Colonic mucosa (tissue), 4 donors: ENCODE results near the gene CISTR. TPM values are rescaled to one million over a fixed set of nuclear protein-coding genes. Genes with fewer than 3 reads are reported as not detected.

Source experiments
- DNase-seq: peaks from one replicate; pipeline ENCODE4 v3.0.0-alpha.2; 2020
- H3K27ac ChIP-seq: fragments of 200-600 bp; one replicate; pipeline ENCODE4 v1.8.0; 2021
- H3K27me3 ChIP-seq: fragments of 200-600 bp; one replicate; pipeline ENCODE4 v1.8.0; 2021
- H3K36me3 ChIP-seq: fragments of 200-600 bp; one replicate; pipeline ENCODE4 v1.8.0; 2021
- H3K4me1 ChIP-seq: fragments of 200-600 bp; one replicate; pipeline ENCODE4 v1.8.0; 2021; ENCODE audit warnings: mild to moderate bottlenecking
- H3K4me3 ChIP-seq: fragments of 200-600 bp; one replicate; pipeline ENCODE4 v1.8.0; 2021
- H3K9ac ChIP-seq, 2 donors: one replicate each; pipeline ENCODE4 v1.7.0; 2013; ENCODE audit warnings: control low read depth in 2 of 2, low read depth in 2 of 2, low read length in 2 of 2
- H3K9me3 ChIP-seq: fragments of 200-600 bp; one replicate; pipeline ENCODE4 v1.8.0; 2021
- intact Hi-C: fragments of 100-400 bp; cut with DNase I; formaldehyde crosslinking; loops from one replicate; pipeline ENCODE4 v1.14.1; 2022
- total RNA-seq, 2 donors: library from RNA; stranded (reverse); fragmentation: NEBNext Ultra II Directional in 1 of 2; extraction: Animal tissue kit (Norgen Biotek cat#: 25700) in 1 of 2; gene quantifications; one replicate each; pipeline ENCODE4 v1.2.1, GENCODE V29; 2021
- TF ChIP-seq, protein P1 (sequence below): fragments of 200-600 bp; IDR thresholded peaks from one replicate; pipeline ENCODE4 v1.8.0; 2022; ENCODE audit warnings: antibody characterized with exemption, mild to moderate bottlenecking
- donor health status: healthy.
- donor health status: DM: no; HTN: no; CAD: no.
- donor health status: DM: no; HTN: no; CAD: no.

The CISTR gene
- total RNA-seq = not detected

GRCh38 chr12:53751336-53752191 is at the start of gene CISTR:
CISTR (minus strand) TSS chr12:53751979.
- H3K4me1 ChIP-seq = peaks cover 8% of the 10 kb centered on the region
- no peak for DNase-seq
- intact Hi-C loops = no loop called here
- no peaks in the 10 kb centered on the region for H3K36me3 ChIP-seq
- H3K9ac ChIP-seq = peak within 1 kb of the TSS in 1 of 2 donors; percentile 47
- TF ChIP-seq, protein P1, sequence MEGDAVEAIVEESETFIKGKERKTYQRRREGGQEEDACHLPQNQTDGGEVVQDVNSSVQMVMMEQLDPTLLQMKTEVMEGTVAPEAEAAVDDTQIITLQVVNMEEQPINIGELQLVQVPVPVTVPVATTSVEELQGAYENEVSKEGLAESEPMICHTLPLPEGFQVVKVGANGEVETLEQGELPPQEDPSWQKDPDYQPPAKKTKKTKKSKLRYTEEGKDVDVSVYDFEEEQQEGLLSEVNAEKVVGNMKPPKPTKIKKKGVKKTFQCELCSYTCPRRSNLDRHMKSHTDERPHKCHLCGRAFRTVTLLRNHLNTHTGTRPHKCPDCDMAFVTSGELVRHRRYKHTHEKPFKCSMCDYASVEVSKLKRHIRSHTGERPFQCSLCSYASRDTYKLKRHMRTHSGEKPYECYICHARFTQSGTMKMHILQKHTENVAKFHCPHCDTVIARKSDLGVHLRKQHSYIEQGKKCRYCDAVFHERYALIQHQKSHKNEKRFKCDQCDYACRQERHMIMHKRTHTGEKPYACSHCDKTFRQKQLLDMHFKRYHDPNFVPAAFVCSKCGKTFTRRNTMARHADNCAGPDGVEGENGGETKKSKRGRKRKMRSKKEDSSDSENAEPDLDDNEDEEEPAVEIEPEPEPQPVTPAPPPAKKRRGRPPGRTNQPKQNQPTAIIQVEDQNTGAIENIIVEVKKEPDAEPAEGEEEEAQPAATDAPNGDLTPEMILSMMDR = no peak
- H3K9me3 ChIP-seq = no peaks in the 10 kb centered on the region
- H3K4me3 ChIP-seq = peak within 1 kb of the TSS; percentile 43
- H3K27me3 ChIP-seq = peaks cover 59% of the 10 kb centered on the region
- no peak within 1 kb of the TSS for H3K27ac ChIP-seq

DNA sequence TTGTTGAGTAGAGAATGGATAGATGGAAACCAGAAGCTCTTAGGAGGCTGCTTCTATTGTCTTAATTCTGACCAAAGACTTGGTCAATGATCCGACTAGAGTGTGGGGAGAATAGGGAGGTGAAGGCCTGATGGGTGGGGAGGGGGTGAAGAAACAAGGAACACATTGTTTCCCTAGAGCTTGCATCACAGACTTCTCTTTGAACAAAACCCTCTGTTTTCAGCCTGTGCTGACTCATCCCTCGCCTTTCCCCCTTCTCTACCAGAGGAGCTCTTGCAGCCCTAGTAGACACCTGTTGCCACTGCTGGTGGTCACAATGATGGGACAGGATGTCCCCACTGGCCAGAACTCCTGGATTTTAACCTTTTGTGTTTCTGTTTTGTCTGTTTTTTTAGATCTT is 46.8 kb upstream of the CISTR start:
- intact Hi-C loops = no loop called here
- Histone ChIP-seq H3K4me3 (no peak overlapping the region), H3K27me3 (peaks cover 6% of the 10 kb centered on the region), H3K4me1 (no peaks in the 10 kb centered on the region), H3K9me3 (no peaks in the 10 kb centered on the region), H3K27ac (no peak overlapping the region), H3K9ac (no peak overlapping the region), H3K36me3 (no peaks in the 10 kb centered on the region)
- no peak for DNase-seq
- TF ChIP-seq, protein P1 = no peak

DNA sequence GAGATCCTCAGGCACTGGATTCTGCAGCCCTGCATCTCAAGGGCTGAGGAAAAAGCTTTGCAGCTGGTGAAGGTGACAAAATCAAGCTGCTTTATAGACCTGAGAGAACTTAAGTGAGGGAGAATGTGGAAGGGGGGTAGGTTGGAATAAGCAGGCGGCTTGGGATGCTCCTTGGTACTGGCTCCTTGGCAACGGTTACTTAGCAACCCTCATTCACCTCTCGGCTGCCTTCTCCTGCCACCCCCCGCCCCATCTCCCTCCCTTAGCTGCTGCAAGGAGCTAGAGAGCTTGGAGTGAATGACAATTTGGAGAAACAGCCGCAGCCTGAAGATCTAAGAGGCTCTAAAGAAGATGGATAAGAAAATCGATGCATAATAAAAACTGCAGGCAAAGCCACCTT is 44.1 kb upstream of the CISTR start:
- DNase-seq = no peak
- no peaks in the 10 kb centered on the region for H3K9me3 ChIP-seq
- H3K9ac ChIP-seq = no peak overlapping the region
- intact Hi-C loops = no loop called here
- no peak overlapping the region for H3K4me3 ChIP-seq
- H3K27me3 ChIP-seq = peaks cover 4% of the 10 kb centered on the region
- H3K4me1 ChIP-seq = no peaks in the 10 kb centered on the region
- no peaks in the 10 kb centered on the region for H3K36me3 ChIP-seq
- no peak overlapping the region for H3K27ac ChIP-seq
- TF ChIP-seq, protein P1 = no peak

- TF ChIP-seq, protein P1 = no peak
Measured at GRCh38 chr12:53793221-53793620, 41.4 kb upstream of the CISTR start.

GRCh38 chr12:53791735-53792326 is 40.1 kb upstream of the CISTR start:
- peaks cover 18% of the 10 kb centered on the region for H3K27me3 ChIP-seq
- DNase-seq = no peak
- H3K4me3 ChIP-seq = no peak overlapping the region

More at GRCh38 chr12:53793221-53793620, 41.4 kb upstream of the CISTR start:
- Histone ChIP-seq H3K27me3 (peaks cover 13% of the 10 kb centered on the region), H3K9ac (no peak overlapping the region), H3K36me3 (no peaks in the 10 kb centered on the region), H3K4me1 (no peaks in the 10 kb centered on the region), H3K4me3 (no peak overlapping the region), H3K27ac (no peak overlapping the region), H3K9me3 (no peaks in the 10 kb centered on the region)
- no peak for DNase-seq
- intact Hi-C loops = no loop called here

More at GRCh38 chr12:53791735-53792326, 40.1 kb upstream of the CISTR start:
- Histone ChIP-seq H3K27ac (no peak overlapping the region), H3K4me1 (no peaks in the 10 kb centered on the region), H3K9me3 (no peaks in the 10 kb centered on the region), H3K36me3 (no peaks in the 10 kb centered on the region), H3K9ac (no peak overlapping the region)
- TF ChIP-seq, protein P1 = peak; percentile 39
- intact Hi-C loops = no loop called here
